Cortex of kidney (tissue), 1 donor: Measurements from ENCODE around the gene NR2F1.

ENCODE experiments used
- DNase-seq: peaks from one replicate; lab custom pipeline; 2025; lab: John Stamatoyannopoulos, UW

The NR2F1 gene

DNA sequence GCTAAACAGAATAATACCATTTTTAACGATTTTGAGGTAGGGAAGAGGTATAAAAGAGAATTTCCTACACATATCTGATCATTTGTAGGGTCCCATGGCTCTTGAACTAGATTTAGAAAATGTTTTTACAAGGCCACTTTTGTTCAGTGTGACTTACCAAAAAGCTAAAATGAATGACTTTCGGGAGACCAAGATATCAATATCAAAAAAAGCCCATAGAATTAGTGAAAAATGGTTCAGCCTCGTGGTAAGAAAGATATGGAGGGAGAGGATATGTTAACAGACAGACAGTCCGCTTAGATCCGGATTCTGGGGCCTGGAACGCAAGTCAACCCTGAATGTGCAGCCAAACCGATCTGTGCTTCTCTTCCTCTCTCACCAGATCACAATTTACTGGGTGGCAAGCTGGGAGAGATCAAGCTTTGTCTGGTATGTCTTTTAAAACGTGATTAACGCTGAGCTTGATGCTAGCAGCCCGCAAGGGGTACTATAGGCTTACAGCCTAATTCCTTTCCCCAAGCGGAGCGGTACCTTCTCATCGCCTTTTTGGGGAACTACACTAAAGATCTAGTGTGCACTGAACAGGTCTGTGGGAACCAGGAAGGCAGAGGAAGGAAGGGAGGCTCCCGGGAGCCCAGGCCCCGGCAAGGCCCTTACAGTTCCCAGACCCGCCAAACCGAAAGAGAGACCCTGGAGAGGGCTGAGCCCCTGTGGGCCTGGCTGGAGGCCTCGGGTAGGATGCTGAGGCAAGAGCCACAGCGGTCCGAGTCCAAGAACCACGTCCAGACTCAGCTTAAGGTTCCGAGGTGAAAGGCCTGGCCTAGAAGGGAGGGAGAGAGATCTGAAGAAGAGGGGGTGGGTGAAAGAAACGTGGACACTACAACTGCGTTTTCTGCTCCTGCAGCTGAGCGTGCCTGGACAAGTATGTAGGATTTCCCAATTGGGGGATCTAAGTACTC lies 4.9 kb upstream of the NR2F1 start:
- DNase-seq = no peak

DNA sequence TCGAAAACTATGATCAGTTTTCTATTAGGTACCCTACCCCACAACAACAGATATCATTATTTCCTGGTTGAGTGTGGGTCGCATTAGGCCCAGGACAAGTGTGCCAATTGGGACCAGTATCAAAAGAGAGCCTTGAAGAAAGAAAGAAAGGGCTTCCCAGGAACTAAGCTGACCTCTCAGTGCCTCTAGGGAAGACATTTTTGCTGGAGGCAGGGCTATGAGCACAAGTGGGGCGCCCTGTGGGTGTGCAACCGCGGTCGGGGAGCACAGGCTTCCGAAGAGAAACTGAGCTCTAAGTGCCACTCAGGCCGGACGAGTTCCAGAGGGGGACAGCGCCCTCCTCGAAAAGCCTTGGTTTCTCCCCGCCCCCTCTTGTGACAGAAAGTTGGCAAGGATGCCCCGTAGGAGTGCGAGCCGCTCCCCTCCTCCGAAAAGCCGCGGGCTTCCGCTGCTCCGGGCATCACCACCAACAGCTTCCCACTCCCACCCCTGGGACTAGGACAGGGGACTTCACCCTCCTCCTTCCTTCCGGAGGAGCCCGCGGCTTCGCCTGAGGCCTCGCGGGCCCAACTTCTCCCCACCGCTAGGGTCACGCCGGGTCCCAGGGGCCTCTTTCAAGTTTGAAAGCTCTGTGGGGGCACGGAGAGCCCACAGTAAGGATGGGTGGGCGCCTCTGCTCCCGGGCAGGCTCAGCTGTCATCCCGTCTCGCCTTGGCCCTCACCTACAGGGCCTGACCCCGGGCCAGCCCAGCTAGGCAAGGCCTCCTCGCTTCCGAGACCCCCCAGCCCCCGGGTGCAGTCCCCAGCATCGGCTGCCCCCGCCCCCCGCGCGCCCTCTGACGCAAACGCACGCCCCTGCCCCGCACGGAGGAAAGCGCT lies 4.0 kb upstream of the NR2F1 start:
- no peak for DNase-seq

DNA sequence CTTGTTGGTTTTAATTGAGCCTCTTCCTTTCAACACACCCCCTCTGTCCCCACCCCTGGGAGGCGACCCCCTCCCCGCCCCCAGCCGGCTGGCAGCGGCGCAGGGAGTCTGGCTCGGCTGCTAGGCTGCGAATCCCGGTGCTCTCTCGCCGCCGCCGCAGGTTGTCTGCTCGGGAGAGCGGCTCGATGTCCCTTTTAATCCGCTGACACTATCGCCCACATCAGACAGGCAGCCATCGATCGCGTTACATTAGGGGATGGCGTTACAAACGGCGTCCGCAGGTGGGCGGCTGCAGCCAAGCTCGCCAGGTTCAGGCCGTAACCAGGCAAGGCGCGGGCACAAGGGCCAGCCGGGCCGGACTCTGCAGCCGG lies 3.3 kb upstream of the NR2F1 start:
- no peak for DNase-seq

DNA sequence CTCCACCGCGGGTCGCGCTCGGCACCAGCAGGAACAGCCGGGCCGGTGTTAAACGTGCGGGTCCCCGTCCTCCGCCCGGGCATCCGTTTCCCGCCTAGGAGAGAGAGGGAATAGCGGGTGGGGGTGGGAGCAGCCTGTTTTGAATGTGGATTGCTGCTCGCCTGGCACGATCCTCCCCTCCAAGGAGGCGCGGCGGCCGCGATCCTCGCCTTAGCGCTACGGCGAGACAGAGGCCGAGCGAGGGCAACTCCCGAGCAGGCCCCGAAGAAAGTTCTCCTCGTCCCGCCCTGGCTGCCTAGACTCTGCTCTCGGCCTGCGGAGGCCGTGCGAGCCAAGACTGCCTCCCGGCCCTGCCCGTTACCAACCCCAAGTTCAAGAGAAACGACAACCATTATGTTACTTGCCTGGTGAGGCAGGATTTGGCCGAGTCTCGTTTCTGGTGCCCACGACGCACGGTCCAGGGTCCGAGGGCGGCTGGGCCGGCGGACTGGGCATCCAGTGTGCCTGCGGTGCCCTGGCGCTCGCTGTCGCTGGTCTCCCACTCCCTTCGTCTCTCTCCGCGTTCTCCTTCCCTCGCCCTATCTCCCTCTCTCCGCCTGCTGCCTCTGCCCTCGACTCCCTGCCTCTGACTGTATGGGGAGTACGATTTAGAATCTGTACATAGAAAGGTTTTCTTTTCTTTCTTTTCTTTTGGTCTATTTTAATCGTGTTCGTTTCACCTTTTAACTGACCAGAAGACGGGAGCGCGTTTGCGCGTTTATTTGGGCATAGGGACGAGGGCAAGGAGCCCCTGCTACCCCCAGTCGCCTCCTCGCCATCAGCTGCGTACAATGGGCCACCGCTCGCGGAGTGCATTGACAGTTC lies 2.7 kb upstream of the NR2F1 start:
- no peak for DNase-seq

DNA sequence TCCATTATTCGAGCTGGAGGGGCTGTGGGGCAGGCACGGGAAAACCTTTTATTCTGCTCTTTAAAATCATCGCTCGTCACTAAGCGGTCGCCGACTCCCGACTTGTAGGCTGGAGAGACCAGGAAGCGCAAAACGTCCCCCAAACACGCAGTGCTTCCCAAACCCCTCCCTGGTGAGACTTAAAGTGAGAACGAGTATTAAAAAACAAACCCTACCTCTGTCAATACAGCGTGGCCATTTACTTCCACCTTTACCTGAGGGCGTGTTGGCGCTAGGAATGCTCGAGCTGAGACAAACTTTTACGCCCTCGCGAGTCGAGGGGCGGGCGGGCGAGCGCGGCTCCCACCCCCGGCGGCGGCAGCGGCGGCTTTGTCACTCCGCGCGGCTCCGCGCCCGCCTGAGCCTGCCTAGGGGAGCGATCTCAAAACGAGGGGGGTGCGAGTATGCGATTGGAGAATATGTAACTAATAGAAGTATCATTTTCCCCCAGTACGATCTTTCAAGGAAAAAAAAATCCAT lies 2.0 kb upstream of the NR2F1 start, which contains the start of gene NR2F1-AS1:
NR2F1-AS1 (minus strand) TSS at position 293 of the 519 bp plus-strand sequence.
- no peak for DNase-seq

DNA sequence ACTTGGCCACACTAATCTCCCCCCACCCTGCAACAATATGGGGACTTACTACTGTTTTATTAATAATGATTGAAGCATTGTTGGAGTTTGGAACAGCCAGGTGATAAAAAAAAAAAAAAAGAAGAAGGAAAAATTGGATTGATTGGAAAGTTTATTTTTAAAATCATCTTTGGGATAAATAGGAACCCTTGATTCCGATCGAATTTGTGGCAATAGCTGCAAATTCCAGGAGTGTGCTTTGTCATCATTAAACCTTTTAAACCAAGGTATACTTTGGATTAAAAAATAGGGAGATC lies 907 bp upstream of the NR2F1 start:
- no peak for DNase-seq

DNA sequence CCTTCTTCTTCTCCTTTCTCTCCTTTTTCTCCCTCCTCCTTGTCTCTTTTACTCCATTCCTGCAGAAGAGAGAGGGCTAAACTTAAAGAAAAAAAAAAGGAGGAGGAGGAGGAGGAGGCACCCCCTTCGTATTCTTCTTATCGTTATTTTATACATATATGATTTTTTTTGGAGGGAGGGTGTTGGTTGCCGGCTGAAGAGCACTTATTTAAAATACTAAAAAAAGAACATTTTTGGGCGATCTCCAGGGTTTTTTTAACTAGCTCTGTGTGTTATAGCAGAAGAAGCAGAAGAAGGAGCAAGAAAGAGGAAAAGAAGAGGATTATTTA lies 381 bp downstream of the NR2F1 start:
- DNase-seq = no peak

DNA sequence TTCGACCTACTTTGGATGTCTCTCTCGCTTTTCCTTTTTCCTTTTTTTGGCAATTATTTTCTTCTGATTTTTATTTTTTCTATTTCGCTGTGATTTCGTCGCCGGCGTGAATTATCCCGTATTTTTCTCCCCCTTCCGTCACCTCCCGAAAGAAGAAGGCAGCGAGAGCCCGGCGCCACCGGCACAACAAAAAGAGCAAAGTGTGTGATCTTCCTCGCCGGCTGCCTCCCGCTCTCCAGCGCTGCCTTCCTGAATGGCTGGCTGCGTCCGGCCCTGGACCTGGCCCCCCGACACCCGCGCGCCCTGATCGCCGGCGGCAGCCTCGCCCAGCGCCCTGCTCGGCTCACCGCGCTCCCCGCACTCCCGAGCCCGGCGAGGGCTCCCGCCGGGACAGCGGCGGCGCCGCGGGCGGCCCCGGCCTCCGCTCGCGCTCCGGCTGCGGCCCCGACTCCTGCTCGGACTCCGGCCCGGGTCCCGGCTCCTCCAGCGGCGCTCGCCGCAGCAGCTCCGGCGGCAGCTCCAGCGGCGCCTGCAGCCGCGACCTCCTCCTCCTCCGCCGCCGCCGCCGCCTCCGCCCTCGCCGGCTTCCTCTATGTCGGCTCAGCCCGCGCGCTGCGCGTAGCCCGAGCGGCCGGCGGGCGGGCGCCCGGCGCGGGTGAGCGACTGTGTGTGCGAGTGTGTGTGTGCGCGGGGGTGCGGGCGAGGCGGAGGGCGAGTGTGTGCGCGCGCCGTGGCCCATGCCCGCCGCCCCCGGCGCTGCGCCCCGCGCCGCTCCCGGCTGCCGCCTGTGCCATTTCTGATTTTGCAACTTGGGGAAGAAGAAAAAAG lies 960 bp downstream of the NR2F1 start:
- DNase-seq = no peak

DNA sequence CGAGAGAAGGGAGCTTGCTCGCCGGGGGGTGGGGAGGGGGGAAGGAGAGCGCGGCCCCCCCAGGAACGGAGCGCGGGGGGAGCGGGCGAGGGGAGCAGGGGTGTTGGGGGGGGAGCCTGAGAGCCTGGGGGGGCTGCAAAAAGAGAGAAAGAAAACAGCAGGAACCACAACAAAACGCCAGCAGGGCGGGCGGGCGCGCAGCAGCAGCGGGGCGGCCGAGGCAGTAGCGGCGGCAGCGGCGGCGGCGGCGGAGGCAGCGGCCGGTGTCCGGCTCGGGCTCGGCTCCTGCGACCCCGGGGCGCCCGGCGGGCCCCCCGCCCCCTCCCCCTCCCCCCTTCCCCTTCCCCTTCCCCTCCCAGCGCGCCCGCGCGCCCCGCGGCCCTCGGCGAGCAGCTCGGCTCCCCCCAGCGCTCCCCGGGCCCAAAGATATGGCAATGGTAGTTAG lies 1.6 kb downstream of the NR2F1 start:
- DNase-seq = no peak

DNA sequence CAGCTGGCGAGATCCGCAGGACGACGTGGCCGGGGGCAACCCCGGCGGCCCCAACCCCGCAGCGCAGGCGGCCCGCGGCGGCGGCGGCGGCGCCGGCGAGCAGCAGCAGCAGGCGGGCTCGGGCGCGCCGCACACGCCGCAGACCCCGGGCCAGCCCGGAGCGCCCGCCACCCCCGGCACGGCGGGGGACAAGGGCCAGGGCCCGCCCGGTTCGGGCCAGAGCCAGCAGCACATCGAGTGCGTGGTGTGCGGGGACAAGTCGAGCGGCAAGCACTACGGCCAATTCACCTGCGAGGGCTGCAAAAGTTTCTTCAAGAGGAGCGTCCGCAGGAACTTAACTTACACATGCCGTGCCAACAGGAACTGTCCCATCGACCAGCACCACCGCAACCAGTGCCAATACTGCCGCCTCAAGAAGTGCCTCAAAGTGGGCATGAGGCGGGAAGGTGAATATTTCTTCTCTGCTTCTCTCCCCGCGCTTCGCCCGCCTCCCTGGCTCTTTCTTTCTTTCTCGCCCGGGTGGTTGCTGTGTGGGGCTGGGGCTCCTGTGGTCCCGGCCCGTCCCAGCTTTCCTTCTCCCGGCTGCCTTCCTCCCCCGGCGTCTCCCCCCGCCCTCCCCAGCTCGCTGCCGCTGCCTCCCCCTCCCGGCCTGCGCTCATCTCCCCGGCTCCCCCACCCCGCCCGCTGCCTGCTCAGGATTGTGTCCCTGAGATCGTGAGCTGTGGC lies 2.2 kb downstream of the NR2F1 start:
- DNase-seq = no peak

DNA sequence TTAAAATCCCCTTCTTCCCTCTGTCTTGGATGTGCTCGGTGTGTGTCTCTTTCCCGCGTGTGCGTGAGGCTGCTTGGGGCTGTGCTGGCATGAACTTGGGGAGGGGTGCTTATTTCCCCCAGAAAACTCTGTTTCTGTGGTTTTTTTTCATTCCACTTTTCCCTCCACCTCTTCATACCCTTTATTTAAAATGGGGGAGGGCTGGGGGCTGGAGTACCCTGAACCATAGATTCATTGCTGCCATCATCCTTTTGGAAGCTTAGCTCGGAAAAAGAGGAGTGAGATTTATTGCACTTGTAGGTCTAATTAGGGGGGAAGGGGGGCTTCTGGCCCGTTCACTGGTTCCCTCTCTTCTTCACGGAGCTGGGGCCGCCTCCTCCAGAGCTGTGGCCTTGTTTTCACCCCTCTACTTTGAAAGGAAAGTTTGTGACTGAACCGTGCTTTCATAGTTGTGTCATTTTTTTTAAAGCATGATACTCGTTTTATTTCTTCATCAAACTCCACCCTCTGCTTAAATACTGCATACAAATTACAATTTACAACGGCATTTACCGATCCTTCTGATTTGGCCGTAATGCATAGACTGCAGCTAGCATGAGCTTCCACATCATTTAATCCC lies 2.9 kb downstream of the NR2F1 start:
- DNase-seq = no peak

DNA sequence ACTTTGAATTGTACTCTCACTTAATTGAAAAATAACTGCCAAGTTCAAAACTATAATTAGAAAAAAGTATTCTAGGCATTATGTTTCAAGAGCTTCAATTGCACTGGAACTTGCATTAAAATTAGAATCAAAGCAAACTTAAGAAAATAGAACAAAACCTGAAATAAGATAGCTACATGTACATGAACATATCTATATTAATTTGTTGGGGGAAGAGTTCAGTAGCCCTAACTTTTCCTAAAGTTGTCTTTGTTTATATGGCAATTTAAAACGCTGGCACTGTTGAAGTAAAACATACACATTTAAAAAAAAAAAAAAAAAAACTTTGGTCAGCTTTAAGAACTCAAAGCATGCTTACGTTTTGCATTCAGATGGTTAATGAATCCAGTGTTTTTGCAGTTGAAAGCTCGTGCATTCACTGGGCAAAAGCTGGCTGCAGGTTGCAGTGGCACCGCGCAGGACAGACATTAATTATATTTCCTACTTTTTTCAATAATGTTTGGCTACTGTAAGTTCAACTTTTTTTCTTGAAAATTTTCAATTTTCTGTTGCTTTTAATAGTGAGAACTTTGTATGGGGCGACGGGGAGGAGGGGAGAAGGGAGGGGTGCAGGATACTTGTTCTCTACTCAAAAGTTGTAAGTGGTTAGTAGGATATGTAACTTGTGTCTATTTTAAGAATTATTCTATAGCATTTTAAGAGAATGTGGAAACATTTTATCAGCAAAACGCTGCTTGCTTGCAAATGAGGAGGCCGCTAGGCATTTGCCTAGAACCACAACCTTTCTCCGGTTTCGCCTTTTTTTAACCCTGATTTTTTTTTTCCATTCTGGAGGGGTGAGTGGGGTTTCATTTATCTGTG lies 3.9 kb downstream of the NR2F1 start:
- no peak for DNase-seq

DNA sequence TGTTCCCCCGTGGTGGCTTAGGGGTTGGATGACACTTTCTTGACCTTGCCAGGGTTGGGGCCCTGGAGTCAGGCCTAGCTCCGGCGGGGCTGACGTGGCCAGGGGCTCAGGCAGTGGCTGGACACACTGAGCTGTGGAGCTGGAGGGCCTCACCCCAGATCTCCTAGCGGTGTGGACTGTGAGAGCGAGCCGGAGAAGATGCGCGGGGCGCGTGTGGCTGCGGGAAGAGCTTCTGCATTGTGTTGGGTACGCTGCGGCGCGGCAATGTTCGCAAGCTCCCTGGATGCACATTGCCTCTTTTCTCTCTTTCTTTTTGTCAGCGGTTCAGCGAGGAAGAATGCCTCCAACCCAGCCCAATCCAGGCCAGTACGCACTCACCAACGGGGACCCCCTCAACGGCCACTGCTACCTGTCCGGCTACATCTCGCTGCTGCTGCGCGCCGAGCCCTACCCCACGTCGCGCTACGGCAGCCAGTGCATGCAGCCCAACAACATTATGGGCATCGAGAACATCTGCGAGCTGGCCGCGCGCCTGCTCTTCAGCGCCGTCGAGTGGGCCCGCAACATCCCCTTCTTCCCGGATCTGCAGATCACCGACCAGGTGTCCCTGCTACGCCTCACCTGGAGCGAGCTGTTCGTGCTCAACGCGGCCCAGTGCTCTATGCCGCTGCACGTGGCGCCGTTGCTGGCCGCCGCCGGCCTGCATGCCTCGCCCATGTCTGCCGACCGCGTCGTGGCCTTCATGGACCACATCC lies 4.8 kb downstream of the NR2F1 start:
- DNase-seq = no peak

DNA sequence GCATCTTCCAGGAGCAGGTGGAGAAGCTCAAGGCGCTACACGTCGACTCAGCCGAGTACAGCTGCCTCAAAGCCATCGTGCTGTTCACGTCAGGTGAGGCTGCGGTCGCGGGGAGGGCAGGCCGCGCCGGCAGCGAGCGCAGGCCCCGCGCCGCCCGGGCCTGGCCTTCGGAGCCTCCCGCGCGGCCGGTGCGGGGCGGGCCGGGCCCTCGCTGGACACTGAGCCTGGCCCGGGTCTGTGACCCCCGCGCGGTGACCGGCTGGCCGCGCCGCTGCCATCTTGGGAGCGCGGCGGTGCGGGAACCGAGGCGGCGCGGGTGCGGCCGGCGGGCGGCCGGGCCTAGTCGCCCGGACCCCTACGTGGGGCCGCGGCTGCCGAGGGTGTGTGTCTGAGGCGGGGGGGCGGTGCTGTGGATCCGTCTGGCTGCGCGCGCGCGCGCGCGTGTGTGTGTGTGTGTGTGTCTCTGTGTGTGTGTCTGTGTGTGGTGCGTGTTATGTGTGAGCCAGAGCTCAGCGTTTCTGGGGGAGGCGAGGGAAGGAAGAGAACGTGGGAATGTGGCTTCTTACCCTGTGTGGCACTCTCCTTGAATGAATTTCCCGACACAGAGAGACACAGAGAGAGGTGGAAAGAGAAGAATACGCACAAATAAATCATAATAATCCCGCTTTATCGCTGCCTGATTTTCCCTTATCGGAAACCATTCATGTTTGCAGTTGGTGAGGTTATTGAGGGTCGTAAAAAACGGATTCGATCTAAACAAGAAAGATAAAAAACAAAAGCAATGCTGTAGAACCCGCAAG lies 5.5 kb downstream of the NR2F1 start:
- DNase-seq = no peak

DNA sequence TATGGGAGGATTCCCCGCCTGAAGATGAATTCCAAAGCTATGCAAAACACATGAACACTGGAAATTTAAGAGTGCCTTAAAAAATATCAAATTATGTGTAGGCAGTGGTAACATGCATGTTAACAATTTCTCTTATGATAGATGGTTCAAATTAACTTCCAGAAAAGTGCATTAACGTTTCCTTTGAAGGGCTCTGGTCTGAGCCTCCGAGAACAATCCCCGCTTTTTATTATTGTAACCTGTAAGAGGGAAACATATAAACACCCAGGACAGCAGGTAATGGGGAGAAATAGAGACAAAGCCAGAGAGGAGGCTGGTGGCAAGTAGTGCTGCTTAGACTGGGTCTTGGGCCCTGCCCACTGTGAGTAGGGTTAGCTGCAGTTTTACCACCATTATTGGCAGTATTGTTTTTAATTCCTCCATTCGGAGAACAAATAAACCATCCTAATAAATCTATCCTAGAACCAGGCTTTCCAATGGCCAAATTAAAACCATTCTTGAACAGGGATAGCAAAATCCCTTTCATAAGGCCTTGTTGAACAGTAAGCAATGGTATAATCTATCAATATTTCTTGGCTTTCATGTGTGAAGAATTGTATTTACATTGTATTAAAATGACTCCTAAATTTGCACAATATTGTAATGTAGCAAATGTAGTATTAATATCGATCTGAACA lies 6.3 kb downstream of the NR2F1 start:
- no peak for DNase-seq

DNA sequence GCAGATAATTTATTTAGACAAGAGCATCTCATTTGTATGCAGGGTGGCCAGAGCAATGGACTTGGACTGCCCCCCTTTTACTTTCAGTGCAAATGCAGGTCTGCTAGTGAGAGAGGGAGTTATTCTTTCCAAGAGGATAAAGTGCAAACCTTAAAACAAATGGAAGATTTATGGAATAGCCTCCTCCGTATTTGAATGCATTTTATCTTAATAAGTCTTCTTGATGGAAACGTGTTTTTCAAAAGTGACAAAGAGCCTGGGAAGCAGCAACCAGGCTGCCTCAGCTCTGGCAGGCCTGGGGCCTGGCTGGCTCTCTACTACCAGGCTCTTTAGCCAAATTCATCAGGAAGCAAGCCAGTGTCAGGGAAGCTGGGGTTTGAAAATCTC lies 6.8 kb downstream of the NR2F1 start:
- no peak for DNase-seq

DNA sequence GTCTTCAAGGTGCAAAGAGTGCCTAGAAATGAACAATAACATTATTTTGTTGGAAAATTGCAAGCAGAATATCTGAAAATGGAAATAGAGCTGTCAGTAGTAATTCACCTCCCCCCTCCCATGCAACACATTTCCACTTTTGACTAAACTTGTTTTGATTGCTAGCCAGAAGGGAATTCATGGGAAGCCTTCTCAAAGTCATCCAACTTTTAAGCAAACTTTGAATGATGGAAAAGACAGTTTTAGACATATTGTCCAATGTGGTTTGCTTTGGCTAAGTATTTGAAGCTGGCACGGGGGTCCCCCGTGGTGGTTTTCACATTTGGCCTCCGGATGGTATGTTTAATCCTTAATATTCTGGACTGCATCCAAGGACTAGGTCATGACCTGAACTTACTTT lies 7.5 kb downstream of the NR2F1 start:
- DNase-seq = no peak
